Measurements from ENCODE around the gene POR.

Gene POR

GRCh38 chr7:75943864-75944263, 28.9 kb downstream of the POR start:
- Histone ChIP-seq H3K4me2 (ENCODE audit: low read length) (no peak overlapping the region), H3K27ac (ENCODE audit: low read length) (no peak overlapping the region), H3K4me3 (ENCODE audit: low read length) (no peak overlapping the region), H2AFZ (ENCODE audit: low read depth, low read length) (no peak overlapping the region), H3K4me1 (ENCODE audit: low read length) (no peaks in the 10 kb centered on the region), H3K36me3 (replicated peaks; ENCODE audit: low read depth, low read length) (no peaks in the 10 kb centered on the region), H3K79me2 (ENCODE audit: low read length) (no peaks in the 10 kb centered on the region), H3K27me3 (ENCODE audit: low read depth, low read length) (no peaks in the 10 kb centered on the region), H3K9ac (ENCODE audit: low read length) (no peak overlapping the region), H3K9me3 (ENCODE audit: insufficient read depth, low read length) (no peaks in the 10 kb centered on the region), H4K20me1 (ENCODE audit: insufficient read depth, low read length) (no peaks in the 10 kb centered on the region)
- no peak for TF ChIP-seq CTCF (IDR thresholded peaks at IDR 0.05; ENCODE audit: low read depth, low read length)
- no peak for TF ChIP-seq EZH2phosphoT487 (IDR thresholded peaks at IDR 0.05; ENCODE audit: low read depth)

- H2AFZ ChIP-seq (ENCODE audit: low read depth, low read length), result no peak overlapping the region
- H3K4me3 ChIP-seq (ENCODE audit: low read length), result no peak overlapping the region
- H3K4me1 ChIP-seq (ENCODE audit: low read length), result no peaks in the 10 kb centered on the region
- H3K27ac ChIP-seq (ENCODE audit: low read length), result no peak overlapping the region
- no peaks in the 10 kb centered on the region for H3K36me3 ChIP-seq (replicated peaks; ENCODE audit: low read depth, low read length)
- H3K27me3 ChIP-seq (ENCODE audit: low read depth, low read length), result no peaks in the 10 kb centered on the region
- H3K9me3 ChIP-seq (ENCODE audit: insufficient read depth, low read length), result no peaks in the 10 kb centered on the region
- no peak overlapping the region for H3K9ac ChIP-seq (ENCODE audit: low read length)
- no peaks in the 10 kb centered on the region for H3K79me2 ChIP-seq (ENCODE audit: low read length)
- no peak for TF ChIP-seq EZH2phosphoT487 (IDR thresholded peaks at IDR 0.05; ENCODE audit: low read depth)
- no peak for TF ChIP-seq CTCF (IDR thresholded peaks at IDR 0.05; ENCODE audit: low read depth, low read length)
- H3K4me2 ChIP-seq (ENCODE audit: low read length), result no peak overlapping the region
- H4K20me1 ChIP-seq (ENCODE audit: insufficient read depth, low read length), result no peaks in the 10 kb centered on the region
These were observed 29.6 kb downstream of the POR start for GRCh38 chr7:75944507-75944906.

- H4K20me1 ChIP-seq (ENCODE audit: insufficient read depth, low read length), result no peaks in the 10 kb centered on the region
- no peaks in the 10 kb centered on the region for H3K4me1 ChIP-seq (ENCODE audit: low read length)
- no peak overlapping the region for H3K4me3 ChIP-seq (ENCODE audit: low read length)
- no peaks in the 10 kb centered on the region for H3K27me3 ChIP-seq (ENCODE audit: low read depth, low read length)
- no peaks in the 10 kb centered on the region for H3K9me3 ChIP-seq (ENCODE audit: insufficient read depth, low read length)
- no peak overlapping the region for H3K27ac ChIP-seq (ENCODE audit: low read length)
- no peaks in the 10 kb centered on the region for H3K36me3 ChIP-seq (replicated peaks; ENCODE audit: low read depth, low read length)
- no peak overlapping the region for H2AFZ ChIP-seq (ENCODE audit: low read depth, low read length)
- 0 out of 2 replicates have a peak, but pooled peaks cover 5% of the 10 kb centered on the region for H3K79me2 ChIP-seq (ENCODE audit: low read length)
- H3K4me2 ChIP-seq (ENCODE audit: low read length), result no peak overlapping the region
- no peak overlapping the region for H3K9ac ChIP-seq (ENCODE audit: low read length)
- TF ChIP-seq EZH2phosphoT487 (IDR thresholded peaks at IDR 0.05; ENCODE audit: low read depth) (no peak), CTCF (IDR thresholded peaks at IDR 0.05; ENCODE audit: low read depth, low read length) (no peak)
These were observed 30.6 kb downstream of the POR start for GRCh38 chr7:75945297-75946168.

GRCh38 chr7:75946207-75946855, 31.4 kb downstream of the POR start:
- H3K79me2 ChIP-seq (ENCODE audit: low read length), result 0 out of 2 replicates have a peak, but pooled peaks cover 5% of the 10 kb centered on the region
- H3K4me1 ChIP-seq (ENCODE audit: low read length), result no peaks in the 10 kb centered on the region
- H3K9ac ChIP-seq (ENCODE audit: low read length), result no peak overlapping the region
- H3K27ac ChIP-seq (ENCODE audit: low read length), result no peak overlapping the region
- H3K4me3 ChIP-seq (ENCODE audit: low read length), result no peak overlapping the region
- no peaks in the 10 kb centered on the region for H4K20me1 ChIP-seq (ENCODE audit: insufficient read depth, low read length)
- H3K36me3 ChIP-seq (replicated peaks; ENCODE audit: low read depth, low read length), result no peaks in the 10 kb centered on the region
- no peaks in the 10 kb centered on the region for H3K9me3 ChIP-seq (ENCODE audit: insufficient read depth, low read length)
- no peak for TF ChIP-seq EZH2phosphoT487 (IDR thresholded peaks at IDR 0.05; ENCODE audit: low read depth)
- no peak for TF ChIP-seq CTCF (IDR thresholded peaks at IDR 0.05; ENCODE audit: low read depth, low read length)
- H3K27me3 ChIP-seq (ENCODE audit: low read depth, low read length), result no peaks in the 10 kb centered on the region
- no peak overlapping the region for H2AFZ ChIP-seq (ENCODE audit: low read depth, low read length)
- no peak overlapping the region for H3K4me2 ChIP-seq (ENCODE audit: low read length)
